Neural crest cell (in vitro differentiated cells): ENCODE data around the gene ST6GAL1. TPM values are rescaled to one million over a fixed set of nuclear protein-coding genes. Genes with fewer than 3 reads are reported as not detected.
"Not testable (repeated sequence)": the region's sequence is repeated elsewhere in the genome, so short reads cannot be mapped to it uniquely, and the experiment has no call there.

Experiments
- DNase-seq: peaks from one replicate; pipeline ENCODE4 v3.0.0; 2021; ENCODE audit warnings: low read depth, mixed read lengths, low spot score
- H3K27ac Mint-ChIP-seq: one replicate; pipeline ENCODE4 v1.8.0; 2021; ENCODE audit warnings: mild to moderate bottlenecking, mixed read lengths; ENCODE audit not compliant: unreplicated experiment
- H3K27me3 Mint-ChIP-seq: 2 replicates; pipeline ENCODE4 v1.8.0; 2021; ENCODE audit warnings: low read depth, mild to moderate bottlenecking, mixed read lengths
- H3K36me3 Mint-ChIP-seq: 2 replicates; pipeline ENCODE4 v1.8.0; 2021; ENCODE audit warnings: low read depth, mild to moderate bottlenecking, mixed read lengths
- H3K4me1 Mint-ChIP-seq: 2 replicates; pipeline ENCODE4 v1.8.0; 2021; ENCODE audit warnings: mixed read lengths
- H3K4me3 Mint-ChIP-seq: one replicate; pipeline ENCODE4 v1.8.0; 2021; ENCODE audit warnings: mild to moderate bottlenecking, mixed read lengths
- H3K9me3 Mint-ChIP-seq: 2 replicates; pipeline ENCODE4 v1.8.0; 2021; ENCODE audit warnings: mixed read lengths
- CTCF ChIP-seq: fragments of 200-600 bp; sonication (generic); conservative IDR thresholded peaks from 2 replicates; pipeline ENCODE4 v1.5.0; 2021; ENCODE audit warnings: antibody characterized with exemption, mild to moderate bottlenecking
- long read RNA-seq: library from polyadenylated mRNA; unstranded; transcript quantifications from one replicate; pipeline ENCODE4 v2.0.0, GENCODE V29; 2020
- total RNA-seq: library from RNA; stranded (reverse); gene quantifications from 2 replicates; pipeline ENCODE4 v1.2.1, GENCODE V29; 2021

Gene ST6GAL1, protein sequence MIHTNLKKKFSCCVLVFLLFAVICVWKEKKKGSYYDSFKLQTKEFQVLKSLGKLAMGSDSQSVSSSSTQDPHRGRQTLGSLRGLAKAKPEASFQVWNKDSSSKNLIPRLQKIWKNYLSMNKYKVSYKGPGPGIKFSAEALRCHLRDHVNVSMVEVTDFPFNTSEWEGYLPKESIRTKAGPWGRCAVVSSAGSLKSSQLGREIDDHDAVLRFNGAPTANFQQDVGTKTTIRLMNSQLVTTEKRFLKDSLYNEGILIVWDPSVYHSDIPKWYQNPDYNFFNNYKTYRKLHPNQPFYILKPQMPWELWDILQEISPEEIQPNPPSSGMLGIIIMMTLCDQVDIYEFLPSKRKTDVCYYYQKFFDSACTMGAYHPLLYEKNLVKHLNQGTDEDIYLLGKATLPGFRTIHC
- 32.6 and 35.1 TPM in 2 replicates for total RNA-seq
- long read RNA-seq, partial matches to known transcripts: 1 of 13 reads
- long read RNA-seq, other reads (novel, unspliced or antisense): 12 of 13 reads

- peaks cover 41% of the 10 kb centered on the region for H3K4me1 Mint-ChIP-seq
- peaks cover 31% of the 10 kb centered on the region for H3K27me3 Mint-ChIP-seq
- H3K27ac Mint-ChIP-seq: peak within 1 kb of the TSS; percentile 97
- H3K9me3 Mint-ChIP-seq: peaks cover 1% of the 10 kb centered on the region
- H3K36me3 Mint-ChIP-seq: peaks cover 9% of the 10 kb centered on the region
- peak within 1 kb of the TSS; percentile 98 for H3K4me3 Mint-ChIP-seq
- DNase-seq: peak; percentile 57
- no peak for TF ChIP-seq CTCF
Observed at GRCh38 chr3:186930143-186930640, at the start of gene ST6GAL1. Gene ST6GAL1, plus strand, starts transcription at chr3:186930526. Its CDS starts 112,178 bp downstream, at chr3:187042704.

DNA sequence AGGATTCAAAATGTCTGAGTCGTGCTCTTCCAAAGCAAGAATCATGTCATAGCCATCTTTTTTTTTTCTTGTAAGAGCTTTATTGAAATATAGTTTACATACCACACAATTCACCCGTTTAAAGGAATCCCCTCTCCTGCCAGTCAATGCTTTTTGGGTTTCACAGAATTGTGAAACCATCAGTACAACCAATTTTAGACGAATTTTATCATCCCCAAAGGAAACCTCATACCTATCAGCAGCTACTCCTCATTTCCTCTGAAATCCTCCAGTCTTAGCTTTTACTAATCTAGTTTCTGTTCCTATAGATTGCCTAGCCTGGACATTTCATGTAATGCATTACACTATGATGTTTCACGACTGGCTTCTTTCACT lies 48.2 kb upstream of the ST6GAL1 start:
- no peak for TF ChIP-seq CTCF
- no peaks in the 10 kb centered on the region for H3K9me3 Mint-ChIP-seq
- no peak for DNase-seq
- no peaks in the 10 kb centered on the region for H3K36me3 Mint-ChIP-seq
- H3K27me3 Mint-ChIP-seq: no peaks in the 10 kb centered on the region
- no peak overlapping the region for H3K27ac Mint-ChIP-seq
- H3K4me1 Mint-ChIP-seq: peaks cover 13% of the 10 kb centered on the region
- H3K4me3 Mint-ChIP-seq: no peak overlapping the region

DNA sequence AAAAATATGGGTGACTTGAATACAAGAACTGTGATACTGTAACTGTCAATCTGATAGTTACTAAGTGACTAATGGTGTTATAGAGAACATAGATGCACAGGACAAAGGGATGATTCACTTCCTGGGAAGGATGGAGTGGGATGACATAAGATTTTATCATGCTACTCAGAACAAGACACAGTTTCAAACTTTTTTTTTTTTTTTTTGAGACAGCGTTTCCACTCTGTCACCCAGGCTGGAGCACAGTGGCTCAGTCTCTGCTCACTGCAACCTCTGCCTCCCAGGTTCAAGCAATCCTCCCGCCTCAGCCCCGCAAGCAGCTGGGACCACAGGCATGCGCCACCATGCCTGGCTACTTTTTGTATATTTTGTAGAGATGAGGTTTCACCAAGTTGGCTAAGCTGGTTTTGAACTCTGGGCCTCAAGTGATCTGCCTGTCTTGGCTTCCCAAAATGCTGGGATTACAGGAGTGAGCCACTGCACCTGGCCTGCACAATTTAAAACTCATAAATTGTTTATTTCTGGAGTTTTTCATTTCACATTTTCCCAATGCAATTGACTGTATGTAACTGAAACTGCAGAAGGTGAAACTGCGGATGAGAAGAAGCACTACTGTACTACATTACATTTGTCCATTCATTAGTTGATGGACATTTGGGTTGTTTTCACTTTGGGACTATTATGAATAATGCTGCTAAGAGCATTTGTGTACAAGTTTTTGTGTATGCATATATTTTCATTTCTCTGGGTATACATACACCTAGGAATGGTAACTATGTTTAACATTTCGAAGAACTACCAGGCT lies 47.2 kb upstream of the ST6GAL1 start:
- Mint-ChIP-seq H3K4me1 (peaks cover 17% of the 10 kb centered on the region), H3K36me3 (no peaks in the 10 kb centered on the region), H3K4me3 (no peak overlapping the region), H3K9me3 (no peaks in the 10 kb centered on the region), H3K27ac (no peak overlapping the region), H3K27me3 (peaks cover 3% of the 10 kb centered on the region)
- DNase-seq: no peak
- TF ChIP-seq CTCF: no peak

DNA sequence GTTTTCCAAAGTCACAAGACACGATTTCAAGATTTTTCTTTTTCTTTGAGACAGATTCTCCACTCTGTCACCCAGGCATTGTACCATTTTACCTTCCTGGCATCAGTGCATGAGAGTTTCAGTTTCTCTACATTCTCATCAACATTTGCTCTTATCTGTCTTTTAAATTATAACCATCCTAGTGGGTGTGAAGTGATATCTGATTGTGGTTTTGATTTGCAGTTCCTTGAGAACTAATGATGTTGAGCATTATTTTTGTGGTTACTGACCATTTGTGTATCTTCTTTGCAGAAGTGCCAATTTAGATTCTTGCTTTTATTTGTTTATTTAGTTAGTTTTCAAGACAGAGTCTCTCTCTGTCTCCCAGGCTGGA lies 46.7 kb upstream of the ST6GAL1 start:
- Mint-ChIP-seq H3K4me1 (peaks cover 21% of the 10 kb centered on the region), H3K36me3 (no peaks in the 10 kb centered on the region), H3K27me3 (peaks cover 7% of the 10 kb centered on the region), H3K9me3 (no peaks in the 10 kb centered on the region), H3K27ac (no peak overlapping the region), H3K4me3 (no peak overlapping the region)
- DNase-seq: no peak
- no peak for TF ChIP-seq CTCF

DNA sequence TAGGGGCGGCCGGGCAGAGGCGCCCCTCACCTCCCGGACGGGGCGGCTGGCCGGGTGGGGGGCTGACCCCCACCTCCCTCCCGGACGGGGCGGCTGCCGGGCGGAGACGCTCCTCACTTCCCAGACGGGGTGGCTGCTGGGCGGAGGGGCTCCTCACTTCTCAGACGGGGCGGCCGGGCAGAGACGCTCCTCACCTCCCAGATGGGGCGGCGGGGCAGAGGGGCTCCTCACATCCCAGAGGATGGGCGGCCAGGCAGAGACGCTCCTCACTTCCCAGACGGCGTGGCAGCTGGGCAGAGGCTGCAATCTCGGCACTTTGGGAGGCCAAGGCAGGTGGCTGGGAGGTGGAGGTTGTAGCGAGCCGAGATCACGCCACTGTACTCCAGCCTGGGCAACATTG lies 45.5 kb upstream of the ST6GAL1 start:
- H3K27me3 Mint-ChIP-seq: peaks cover 10% of the 10 kb centered on the region
- DNase-seq, H3K4me3 Mint-ChIP-seq, H3K36me3 Mint-ChIP-seq, H3K9me3 Mint-ChIP-seq, H3K27ac Mint-ChIP-seq: not testable (repeated sequence)
- peaks cover 23% of the 10 kb centered on the region for H3K4me1 Mint-ChIP-seq
